GM23338 (cell line): ENCODE results near the gene MYOF. TPM values are rescaled to one million over a fixed set of nuclear protein-coding genes. Genes with fewer than 3 reads are reported as not detected.
A peak's percentile ranks its signal among the peaks of the same experiment; 100 is the strongest.

Experiments
- ATAC-seq: fragments of 200-7000 bp; cut with Tn5 transposase; 3 replicates; pipeline ENCODE4 v1.9.1; 2020
- DNase-seq: peaks from one replicate; pipeline ENCODE4 v3.0.0-alpha.2; 2015; ENCODE audit warnings: low spot score
- H2AFZ ChIP-seq: fragments of 200-600 bp; sonication (generic); 2 replicates; pipeline ENCODE4 v1.8.0; 2016; ENCODE audit warnings: antibody characterized with exemption, mild to moderate bottlenecking, moderate library complexity
- H3F3A ChIP-seq: fragments of 200-600 bp; sonication (generic); replicated peaks from 2 replicates; pipeline ENCODE4 v1.8.0; 2017; ENCODE audit warnings: antibody characterized with exemption, mixed run types, low read depth
- H3K27ac ChIP-seq: fragments of 200-600 bp; sonication (generic); 2 replicates; pipeline ENCODE4 v1.6.1; 2016; ENCODE audit warnings: low read depth
- H3K27me3 ChIP-seq: fragments of 200-600 bp; sonication (generic); 2 replicates; pipeline ENCODE4 v1.8.0; 2016; ENCODE audit warnings: mild to moderate bottlenecking, mixed run types, moderate library complexity; ENCODE audit not compliant: insufficient read depth
- H3K36me3 ChIP-seq: fragments of 200-600 bp; sonication (generic); 2 replicates; pipeline ENCODE4 v1.8.0; 2016; ENCODE audit warnings: mild to moderate bottlenecking; ENCODE audit not compliant: insufficient read depth
- H3K4me1 ChIP-seq: fragments of 200-600 bp; sonication (generic); 2 replicates; pipeline ENCODE4 v1.8.0; 2016; ENCODE audit warnings: mild to moderate bottlenecking, moderate library complexity; ENCODE audit not compliant: insufficient read depth
- H3K4me2 ChIP-seq: fragments of 200-600 bp; sonication (generic); 2 replicates; pipeline ENCODE4 v1.7.1; 2017; ENCODE audit warnings: mixed run types
- H3K4me3 ChIP-seq: fragments of 200-600 bp; sonication (generic); 2 replicates; pipeline ENCODE4 v1.6.1; 2016; ENCODE audit warnings: mixed run types
- H3K79me2 ChIP-seq: fragments of 200-600 bp; sonication (generic); replicated peaks from 2 replicates; pipeline ENCODE4 v1.8.0; 2017; ENCODE audit warnings: mild to moderate bottlenecking; ENCODE audit not compliant: insufficient read depth
- H3K9me2 ChIP-seq: fragments of 200-600 bp; sonication (generic); 2 replicates; pipeline ENCODE4 v1.8.0; 2017; ENCODE audit not compliant: insufficient read depth
- H4K20me1 ChIP-seq: fragments of 200-600 bp; sonication (generic); replicated peaks from 2 replicates; pipeline ENCODE4 v1.8.0; 2017; ENCODE audit warnings: mild to moderate bottlenecking; ENCODE audit not compliant: insufficient read depth
- H3K27ac Mint-ChIP-seq: 2 replicates; pipeline ENCODE4 v1.8.0; 2020; ENCODE audit warnings: inconsistent platforms, mild to moderate bottlenecking, moderate library complexity, mixed read lengths
- H3K27me3 Mint-ChIP-seq: 3 replicates; pipeline ENCODE4 v1.8.0; 2022; ENCODE audit warnings: low read depth, mild to moderate bottlenecking, moderate library complexity, mixed read lengths, inconsistent platforms; ENCODE audit not compliant: insufficient read depth, poor library complexity
- H3K36me3 Mint-ChIP-seq: 3 replicates; pipeline ENCODE4 v1.8.0; 2021; ENCODE audit warnings: low read depth, mild to moderate bottlenecking, inconsistent platforms, moderate library complexity, mixed read lengths
- H3K4me1 Mint-ChIP-seq: 3 replicates; pipeline ENCODE4 v1.8.0; 2020; ENCODE audit warnings: mild to moderate bottlenecking, inconsistent platforms, mixed read lengths
- H3K4me3 Mint-ChIP-seq: 3 replicates; pipeline ENCODE4 v1.8.0; 2021; ENCODE audit warnings: moderate library complexity, mild to moderate bottlenecking, inconsistent platforms, mixed read lengths
- H3K9me3 Mint-ChIP-seq: 3 replicates; pipeline ENCODE4 v1.8.0; 2020; ENCODE audit warnings: moderate library complexity, mild to moderate bottlenecking, inconsistent platforms, mixed read lengths
- CREB1 ChIP-seq: fragments of 250-450 bp; sonication (Bioruptor Pico); IDR thresholded peaks from 2 replicates; pipeline ENCODE4 v1.5.0; 2020; ENCODE audit warnings: low read depth, mild to moderate bottlenecking, moderate library complexity
- EZH2 ChIP-seq: fragments of 200-600 bp; sonication (generic); IDR thresholded peaks from one replicate; pipeline ENCODE4 v1.8.0; 2017; ENCODE audit warnings: antibody characterized with exemption, mild to moderate bottlenecking, low read depth; ENCODE audit not compliant: unreplicated experiment
- EZH2phosphoT487 ChIP-seq: fragments of 200-600 bp; sonication (generic); IDR thresholded peaks from one replicate; pipeline ENCODE4 v1.8.1; 2018; ENCODE audit warnings: antibody characterized with exemption; ENCODE audit not compliant: unreplicated experiment
- JUNB ChIP-seq: IDR thresholded peaks from one replicate; pipeline ENCODE4 v1.6.1; 2016; ENCODE audit warnings: antibody characterized with exemption; ENCODE audit not compliant: unreplicated experiment
- NANOG ChIP-seq: IDR thresholded peaks from 2 replicates; pipeline ENCODE4 v1.6.1; 2016; ENCODE audit warnings: antibody characterized with exemption, borderline replicate concordance
- POLR2AphosphoS5 ChIP-seq: IDR thresholded peaks from 2 replicates; pipeline ENCODE4 v1.6.1; 2016; ENCODE audit warnings: antibody characterized with exemption, low read depth
- REST ChIP-seq: IDR thresholded peaks from one replicate; pipeline ENCODE4 v1.6.1; 2018; ENCODE audit warnings: antibody characterized with exemption; ENCODE audit not compliant: unreplicated experiment
- STAT1 ChIP-seq: IDR thresholded peaks from one replicate; pipeline ENCODE4 v1.6.1; 2016; ENCODE audit warnings: antibody characterized with exemption; ENCODE audit not compliant: unreplicated experiment
- ZNF114 ChIP-seq: fragments of 250-450 bp; sonication (Bioruptor Pico); IDR thresholded peaks from 2 replicates; pipeline ENCODE4 v1.5.0; 2020; ENCODE audit warnings: mild to moderate bottlenecking, moderate library complexity
- ZNF331 ChIP-seq: fragments of 250-450 bp; sonication (Bioruptor Pico); IDR thresholded peaks from 2 replicates; pipeline ENCODE4 v1.5.0; 2020; ENCODE audit warnings: low read depth, mild to moderate bottlenecking, moderate library complexity
- polyA plus RNA-seq: library from polyadenylated mRNA; unstranded; fragments of >200 nt; fragmentation: Nextera tagmentation; extraction: Ambion mirVana; gene quantifications from 2 replicates; pipeline ENCODE4 v1.2.1, GENCODE V29; 2016
- total RNA-seq: library from RNA; depleted of rRNA; stranded (reverse); fragments of >200 nt; shearing (Covaris generic); gene quantifications from 2 replicates; pipeline ENCODE4 v1.2.3, GENCODE V29; 2014
- TF ChIP-seq, protein P1 (sequence below): fragments of 250-450 bp; sonication (Bioruptor Pico); IDR thresholded peaks from 2 replicates; pipeline ENCODE4 v1.5.0; 2020; ENCODE audit warnings: mild to moderate bottlenecking, moderate library complexity
- TF ChIP-seq, protein P2 (sequence below), 2 experiments: fragments of 200-600 bp in 1 of 2; sonication (generic) in 1 of 2; conservative IDR thresholded peaks; 2 replicates each; pipeline versions ENCODE4 v1.5.1 to v1.6.1; 2016 to 2017; ENCODE audit warnings: antibody characterized with exemption in 2 of 2, low read depth in 2 of 2, mild to moderate bottlenecking in 2 of 2, moderate library complexity in 1 of 2
- TF ChIP-seq, protein P3 (sequence below): IDR thresholded peaks from 2 replicates; pipeline ENCODE4 v1.6.1; 2016; ENCODE audit warnings: antibody characterized with exemption

Gene MYOF
- total and polyA plus RNA-seq, 2 experiments from 2014 or later: 0.82 to 1.4 TPM

DNA sequence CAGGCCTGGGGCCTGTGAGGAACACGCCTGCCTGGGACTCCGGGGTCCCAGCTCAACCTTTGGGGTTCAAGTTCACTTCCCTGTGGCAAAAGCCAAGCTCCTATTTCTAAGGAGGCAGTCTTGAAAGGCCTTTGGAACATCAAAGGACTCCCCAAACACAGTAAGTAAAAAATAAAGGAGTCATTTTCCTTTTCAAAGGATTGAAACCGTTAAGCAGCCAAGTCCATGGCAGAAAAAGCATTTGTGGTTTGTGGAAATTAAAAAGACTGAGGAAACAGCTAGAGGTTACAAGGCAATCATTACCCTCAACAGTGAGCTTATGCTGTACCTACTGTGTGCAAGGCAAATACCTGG lies 200.8 kb downstream of the MYOF start:
- H3K4me3 Mint-ChIP-seq: peak overlapping the region; percentile 8; the same call in 1 of the 3 replicates
- peak; percentile 30 for ATAC-seq

More for the DNA sequence above, 200.8 kb downstream of the MYOF start:
- no peak overlapping the region for H2AFZ ChIP-seq
- no peaks in the 10 kb centered on the region for H4K20me1 ChIP-seq
- no peaks in the 10 kb centered on the region for H3K36me3 ChIP-seq
- no peaks in the 10 kb centered on the region for H3K27me3 ChIP-seq
- no peaks in the 10 kb centered on the region; the same call in 1 of the 2 replicates for H3K9me2 ChIP-seq
- Mint-ChIP-seq H3K4me1 (peaks cover 44% of the 10 kb centered on the region), H3K27ac (peak overlapping the region; percentile 97), H3K36me3 (peaks cover 27% of the 10 kb centered on the region), H3K27me3 (peaks cover 17% of the 10 kb centered on the region), H3K9me3 (peaks cover 6% of the 10 kb centered on the region; the same call in 1 of the 3 replicates)
- 0 out of 2 replicates have a peak, but pooled peaks cover 3% of the 10 kb centered on the region for H3K79me2 ChIP-seq
- peak; percentile 62 for DNase-seq
- peak overlapping the region; percentile 2 for H3K4me2 ChIP-seq
- peak overlapping the region; percentile 6; the same call in 1 of the 2 replicates for H3K4me3 ChIP-seq
- peaks cover 34% of the 10 kb centered on the region; the same call in 1 of the 2 replicates for H3K4me1 ChIP-seq
- peaks cover 10% of the 10 kb centered on the region for H3F3A ChIP-seq
- peak overlapping the region; percentile 98 for H3K27ac ChIP-seq
- TF ChIP-seq, protein P1, sequence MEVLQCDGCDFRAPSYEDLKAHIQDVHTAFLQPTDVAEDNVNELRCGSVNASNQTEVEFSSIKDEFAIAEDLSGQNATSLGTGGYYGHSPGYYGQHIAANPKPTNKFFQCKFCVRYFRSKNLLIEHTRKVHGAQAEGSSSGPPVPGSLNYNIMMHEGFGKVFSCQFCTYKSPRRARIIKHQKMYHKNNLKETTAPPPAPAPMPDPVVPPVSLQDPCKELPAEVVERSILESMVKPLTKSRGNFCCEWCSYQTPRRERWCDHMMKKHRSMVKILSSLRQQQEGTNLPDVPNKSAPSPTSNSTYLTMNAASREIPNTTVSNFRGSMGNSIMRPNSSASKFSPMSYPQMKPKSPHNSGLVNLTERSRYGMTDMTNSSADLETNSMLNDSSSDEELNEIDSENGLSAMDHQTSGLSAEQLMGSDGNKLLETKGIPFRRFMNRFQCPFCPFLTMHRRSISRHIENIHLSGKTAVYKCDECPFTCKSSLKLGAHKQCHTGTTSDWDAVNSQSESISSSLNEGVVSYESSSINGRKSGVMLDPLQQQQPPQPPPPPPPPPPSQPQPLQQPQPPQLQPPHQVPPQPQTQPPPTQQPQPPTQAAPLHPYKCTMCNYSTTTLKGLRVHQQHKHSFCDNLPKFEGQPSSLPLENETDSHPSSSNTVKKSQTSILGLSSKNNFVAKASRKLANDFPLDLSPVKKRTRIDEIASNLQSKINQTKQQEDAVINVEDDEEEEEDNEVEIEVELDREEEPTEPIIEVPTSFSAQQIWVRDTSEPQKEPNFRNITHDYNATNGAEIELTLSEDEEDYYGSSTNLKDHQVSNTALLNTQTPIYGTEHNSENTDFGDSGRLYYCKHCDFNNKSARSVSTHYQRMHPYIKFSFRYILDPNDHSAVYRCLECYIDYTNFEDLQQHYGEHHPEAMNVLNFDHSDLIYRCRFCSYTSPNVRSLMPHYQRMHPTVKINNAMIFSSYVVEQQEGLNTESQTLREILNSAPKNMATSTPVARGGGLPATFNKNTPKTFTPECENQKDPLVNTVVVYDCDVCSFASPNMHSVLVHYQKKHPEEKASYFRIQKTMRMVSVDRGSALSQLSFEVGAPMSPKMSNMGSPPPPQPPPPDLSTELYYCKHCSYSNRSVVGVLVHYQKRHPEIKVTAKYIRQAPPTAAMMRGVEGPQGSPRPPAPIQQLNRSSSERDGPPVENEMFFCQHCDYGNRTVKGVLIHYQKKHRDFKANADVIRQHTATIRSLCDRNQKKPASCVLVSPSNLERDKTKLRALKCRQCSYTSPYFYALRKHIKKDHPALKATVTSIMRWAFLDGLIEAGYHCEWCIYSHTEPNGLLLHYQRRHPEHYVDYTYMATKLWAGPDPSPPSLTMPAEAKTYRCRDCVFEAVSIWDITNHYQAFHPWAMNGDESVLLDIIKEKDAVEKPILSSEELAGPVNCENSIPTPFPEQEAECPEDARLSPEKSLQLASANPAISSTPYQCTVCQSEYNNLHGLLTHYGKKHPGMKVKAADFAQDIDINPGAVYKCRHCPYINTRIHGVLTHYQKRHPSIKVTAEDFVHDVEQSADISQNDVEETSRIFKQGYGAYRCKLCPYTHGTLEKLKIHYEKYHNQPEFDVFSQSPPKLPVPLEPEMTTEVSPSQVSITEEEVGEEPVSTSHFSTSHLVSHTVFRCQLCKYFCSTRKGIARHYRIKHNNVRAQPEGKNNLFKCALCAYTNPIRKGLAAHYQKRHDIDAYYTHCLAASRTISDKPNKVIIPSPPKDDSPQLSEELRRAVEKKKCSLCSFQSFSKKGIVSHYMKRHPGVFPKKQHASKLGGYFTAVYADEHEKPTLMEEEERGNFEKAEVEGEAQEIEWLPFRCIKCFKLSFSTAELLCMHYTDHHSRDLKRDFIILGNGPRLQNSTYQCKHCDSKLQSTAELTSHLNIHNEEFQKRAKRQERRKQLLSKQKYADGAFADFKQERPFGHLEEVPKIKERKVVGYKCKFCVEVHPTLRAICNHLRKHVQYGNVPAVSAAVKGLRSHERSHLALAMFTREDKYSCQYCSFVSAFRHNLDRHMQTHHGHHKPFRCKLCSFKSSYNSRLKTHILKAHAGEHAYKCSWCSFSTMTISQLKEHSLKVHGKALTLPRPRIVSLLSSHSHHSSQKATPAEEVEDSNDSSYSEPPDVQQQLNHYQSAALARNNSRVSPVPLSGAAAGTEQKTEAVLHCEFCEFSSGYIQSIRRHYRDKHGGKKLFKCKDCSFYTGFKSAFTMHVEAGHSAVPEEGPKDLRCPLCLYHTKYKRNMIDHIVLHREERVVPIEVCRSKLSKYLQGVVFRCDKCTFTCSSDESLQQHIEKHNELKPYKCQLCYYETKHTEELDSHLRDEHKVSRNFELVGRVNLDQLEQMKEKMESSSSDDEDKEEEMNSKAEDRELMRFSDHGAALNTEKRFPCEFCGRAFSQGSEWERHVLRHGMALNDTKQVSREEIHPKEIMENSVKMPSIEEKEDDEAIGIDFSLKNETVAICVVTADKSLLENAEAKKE (CRISPR knock-in tag): no peak
- TF ChIP-seq ZNF331 (CRISPR knock-in tag) (no peak), POLR2AphosphoS5 (no peak), NANOG (no peak), ZNF114 (no peak), CREB1 (no peak), EZH2phosphoT487 (no peak), JUNB (no peak), REST (no peak), STAT1 (no peak), EZH2 (no peak)
- TF ChIP-seq, protein P2, sequence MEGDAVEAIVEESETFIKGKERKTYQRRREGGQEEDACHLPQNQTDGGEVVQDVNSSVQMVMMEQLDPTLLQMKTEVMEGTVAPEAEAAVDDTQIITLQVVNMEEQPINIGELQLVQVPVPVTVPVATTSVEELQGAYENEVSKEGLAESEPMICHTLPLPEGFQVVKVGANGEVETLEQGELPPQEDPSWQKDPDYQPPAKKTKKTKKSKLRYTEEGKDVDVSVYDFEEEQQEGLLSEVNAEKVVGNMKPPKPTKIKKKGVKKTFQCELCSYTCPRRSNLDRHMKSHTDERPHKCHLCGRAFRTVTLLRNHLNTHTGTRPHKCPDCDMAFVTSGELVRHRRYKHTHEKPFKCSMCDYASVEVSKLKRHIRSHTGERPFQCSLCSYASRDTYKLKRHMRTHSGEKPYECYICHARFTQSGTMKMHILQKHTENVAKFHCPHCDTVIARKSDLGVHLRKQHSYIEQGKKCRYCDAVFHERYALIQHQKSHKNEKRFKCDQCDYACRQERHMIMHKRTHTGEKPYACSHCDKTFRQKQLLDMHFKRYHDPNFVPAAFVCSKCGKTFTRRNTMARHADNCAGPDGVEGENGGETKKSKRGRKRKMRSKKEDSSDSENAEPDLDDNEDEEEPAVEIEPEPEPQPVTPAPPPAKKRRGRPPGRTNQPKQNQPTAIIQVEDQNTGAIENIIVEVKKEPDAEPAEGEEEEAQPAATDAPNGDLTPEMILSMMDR (conservative IDR thresholded peaks at IDR 0.05; ENCODE audit: low read depth in 2 of 2): no peak
- TF ChIP-seq, protein P3, sequence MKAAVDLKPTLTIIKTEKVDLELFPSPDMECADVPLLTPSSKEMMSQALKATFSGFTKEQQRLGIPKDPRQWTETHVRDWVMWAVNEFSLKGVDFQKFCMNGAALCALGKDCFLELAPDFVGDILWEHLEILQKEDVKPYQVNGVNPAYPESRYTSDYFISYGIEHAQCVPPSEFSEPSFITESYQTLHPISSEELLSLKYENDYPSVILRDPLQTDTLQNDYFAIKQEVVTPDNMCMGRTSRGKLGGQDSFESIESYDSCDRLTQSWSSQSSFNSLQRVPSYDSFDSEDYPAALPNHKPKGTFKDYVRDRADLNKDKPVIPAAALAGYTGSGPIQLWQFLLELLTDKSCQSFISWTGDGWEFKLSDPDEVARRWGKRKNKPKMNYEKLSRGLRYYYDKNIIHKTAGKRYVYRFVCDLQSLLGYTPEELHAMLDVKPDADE: no peak
